ENCODE results near the gene NAP1L1.

Gene NAP1L1

DNA sequence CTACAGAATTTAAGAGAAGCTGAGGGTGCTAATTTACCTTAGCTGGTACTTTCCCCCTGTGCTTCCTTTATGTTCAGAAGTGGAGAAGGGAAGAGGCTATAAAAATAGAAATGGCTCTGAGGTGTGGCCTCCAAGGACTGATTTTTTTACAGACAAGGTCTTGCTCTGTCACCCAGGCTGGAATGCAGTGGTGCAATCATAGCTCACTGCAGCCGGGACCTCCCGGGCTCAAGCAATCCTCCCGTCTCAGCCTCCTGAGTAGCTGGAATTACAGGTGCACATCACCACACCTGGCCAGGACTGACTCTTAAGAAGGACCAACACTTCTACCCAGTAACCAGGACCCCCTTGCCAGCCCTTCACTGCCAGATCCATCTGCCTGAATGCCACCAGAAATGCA lies 23.9 kb upstream of the NAP1L1 start:
- Histone ChIP-seq H3K4me3 (ENCODE audit: low read depth, low read length) (no peak overlapping the region), H3K9me3 (no peaks in the 10 kb centered on the region), H3K4me1 (no peaks in the 10 kb centered on the region), H3K36me3 (no peaks in the 10 kb centered on the region), H3K27me3 (no peaks in the 10 kb centered on the region; the same call in 1 of the 2 replicates)
- DNase-seq, result no peak
- TF ChIP-seq, protein P1, sequence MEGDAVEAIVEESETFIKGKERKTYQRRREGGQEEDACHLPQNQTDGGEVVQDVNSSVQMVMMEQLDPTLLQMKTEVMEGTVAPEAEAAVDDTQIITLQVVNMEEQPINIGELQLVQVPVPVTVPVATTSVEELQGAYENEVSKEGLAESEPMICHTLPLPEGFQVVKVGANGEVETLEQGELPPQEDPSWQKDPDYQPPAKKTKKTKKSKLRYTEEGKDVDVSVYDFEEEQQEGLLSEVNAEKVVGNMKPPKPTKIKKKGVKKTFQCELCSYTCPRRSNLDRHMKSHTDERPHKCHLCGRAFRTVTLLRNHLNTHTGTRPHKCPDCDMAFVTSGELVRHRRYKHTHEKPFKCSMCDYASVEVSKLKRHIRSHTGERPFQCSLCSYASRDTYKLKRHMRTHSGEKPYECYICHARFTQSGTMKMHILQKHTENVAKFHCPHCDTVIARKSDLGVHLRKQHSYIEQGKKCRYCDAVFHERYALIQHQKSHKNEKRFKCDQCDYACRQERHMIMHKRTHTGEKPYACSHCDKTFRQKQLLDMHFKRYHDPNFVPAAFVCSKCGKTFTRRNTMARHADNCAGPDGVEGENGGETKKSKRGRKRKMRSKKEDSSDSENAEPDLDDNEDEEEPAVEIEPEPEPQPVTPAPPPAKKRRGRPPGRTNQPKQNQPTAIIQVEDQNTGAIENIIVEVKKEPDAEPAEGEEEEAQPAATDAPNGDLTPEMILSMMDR (IDR thresholded peaks at IDR 0.05; ENCODE audit: low read depth, low read length), result no peak

DNA sequence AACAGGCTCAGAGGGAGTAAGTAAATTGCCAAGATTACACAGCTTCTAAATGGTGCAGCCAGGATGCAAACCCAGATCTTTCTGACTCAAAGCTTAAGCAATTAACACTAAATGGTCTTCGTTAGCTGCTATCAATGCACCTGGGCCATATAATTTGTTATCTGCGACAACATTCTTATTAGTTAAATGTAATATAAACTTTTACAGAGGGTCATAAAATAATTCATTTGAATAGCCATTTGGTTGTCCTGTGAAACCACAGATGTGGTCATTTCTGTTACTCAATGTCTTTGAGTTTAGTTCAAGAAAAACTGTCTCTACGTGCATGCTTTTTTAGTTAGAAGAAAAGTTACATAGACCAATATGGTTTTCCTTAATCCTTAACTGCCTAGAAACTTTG lies 22.1 kb upstream of the NAP1L1 start:
- TF ChIP-seq, protein P1 (IDR thresholded peaks at IDR 0.05; ENCODE audit: low read depth, low read length), result no peak
- H3K27me3 ChIP-seq, result peaks cover 2% of the 10 kb centered on the region
- H3K4me3 ChIP-seq (ENCODE audit: low read depth, low read length), result no peak overlapping the region
- H3K36me3 ChIP-seq, result no peaks in the 10 kb centered on the region
- H3K9me3 ChIP-seq, result no peaks in the 10 kb centered on the region
- no peak for DNase-seq
- no peaks in the 10 kb centered on the region for H3K4me1 ChIP-seq

DNA sequence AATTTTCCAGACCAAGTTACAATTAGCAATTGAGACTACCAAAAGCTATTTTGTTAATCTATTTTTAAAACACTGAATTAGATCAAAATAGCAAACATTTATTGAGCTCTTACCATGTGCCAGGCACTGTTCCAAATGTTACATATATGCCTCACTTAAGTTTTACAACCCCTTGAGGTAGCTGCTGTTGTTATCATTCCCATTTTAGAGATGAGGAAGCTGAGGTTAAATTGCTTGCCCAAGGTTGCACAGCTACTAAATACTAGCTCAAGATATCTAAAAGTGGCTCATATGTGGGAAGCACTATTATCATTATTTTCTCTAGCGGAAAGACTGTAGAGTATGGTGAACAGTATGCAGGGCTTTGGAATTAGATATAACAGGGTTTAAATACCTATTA lies 19.5 kb upstream of the NAP1L1 start:
- Histone ChIP-seq H3K36me3 (no peaks in the 10 kb centered on the region), H3K4me3 (ENCODE audit: low read depth, low read length) (no peak overlapping the region), H3K4me1 (no peaks in the 10 kb centered on the region), H3K9me3 (no peaks in the 10 kb centered on the region), H3K27me3 (peaks cover 12% of the 10 kb centered on the region)
- TF ChIP-seq, protein P1 (IDR thresholded peaks at IDR 0.05; ENCODE audit: low read depth, low read length), result no peak
- DNase-seq, result no peak

DNA sequence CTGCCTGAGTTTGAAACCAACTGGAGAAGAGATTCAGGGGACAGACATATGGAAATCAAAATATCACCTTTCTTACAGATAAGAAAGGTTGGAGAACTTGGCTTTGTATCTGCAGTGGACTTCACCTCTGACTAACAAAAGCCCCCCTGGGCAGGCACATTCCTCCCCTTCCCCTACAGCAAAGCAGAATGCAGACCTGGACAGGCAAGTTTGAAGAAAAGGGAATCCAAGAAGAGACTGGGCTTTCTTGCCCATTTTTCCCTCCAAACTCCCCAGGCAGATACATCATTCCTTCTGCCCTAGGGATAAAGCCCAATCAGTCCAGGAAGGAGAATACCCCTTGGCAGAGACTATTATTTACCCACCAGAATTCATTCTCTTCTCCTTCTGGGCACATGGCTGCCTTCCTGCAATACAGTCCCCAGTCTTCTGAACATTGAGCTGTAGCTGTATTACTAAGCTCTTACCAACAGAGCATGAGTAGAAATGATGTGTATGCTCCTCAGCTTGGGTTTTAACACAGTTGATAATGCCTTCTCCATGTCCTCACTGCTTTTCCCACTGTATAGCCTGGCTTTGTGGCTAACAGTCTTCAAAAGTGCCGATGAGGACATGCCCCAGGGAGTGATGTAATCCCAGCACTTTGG lies 17.4 kb upstream of the NAP1L1 start:
- no peaks in the 10 kb centered on the region for H3K36me3 ChIP-seq
- no peak for DNase-seq
- H3K4me3 ChIP-seq (ENCODE audit: low read depth, low read length), result no peak overlapping the region
- TF ChIP-seq, protein P1 (IDR thresholded peaks at IDR 0.05; ENCODE audit: low read depth, low read length), result no peak
- no peaks in the 10 kb centered on the region for H3K9me3 ChIP-seq
- H3K27me3 ChIP-seq, result peaks cover 12% of the 10 kb centered on the region
- H3K4me1 ChIP-seq, result no peaks in the 10 kb centered on the region

DNA sequence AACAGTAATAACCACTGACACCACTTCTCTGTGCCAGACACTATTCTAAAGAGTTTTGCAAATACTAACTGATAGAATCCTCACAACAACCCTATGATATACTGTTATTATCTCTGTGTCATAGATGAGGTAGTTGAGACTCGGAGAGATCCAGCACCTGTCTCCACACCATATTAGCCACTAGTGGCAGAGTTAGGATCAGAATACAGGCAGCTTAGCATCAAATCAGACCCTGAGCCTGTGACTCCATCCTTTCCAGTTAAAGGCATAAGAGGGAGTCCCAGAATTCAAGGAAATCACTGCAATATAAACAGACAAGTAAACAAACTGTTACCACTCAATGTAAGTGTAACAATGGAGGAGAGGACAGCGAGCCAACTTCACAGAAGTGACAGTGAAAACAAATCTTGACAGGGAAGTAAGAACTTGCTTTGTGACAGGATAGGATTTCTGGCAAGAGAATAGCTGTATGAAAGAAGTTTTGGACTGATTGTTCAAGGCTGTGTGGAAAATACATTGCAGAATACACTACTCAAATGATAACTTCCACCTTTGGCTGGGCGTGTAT lies 11.7 kb upstream of the NAP1L1 start:
- H3K4me1 ChIP-seq, result peaks cover 3% of the 10 kb centered on the region; the same call in 1 of the 2 replicates
- H3K9me3 ChIP-seq, result no peaks in the 10 kb centered on the region
- TF ChIP-seq, protein P1 (IDR thresholded peaks at IDR 0.05; ENCODE audit: low read depth, low read length), result no peak
- no peaks in the 10 kb centered on the region for H3K36me3 ChIP-seq
- no peak for DNase-seq
- H3K27me3 ChIP-seq, result peaks cover 5% of the 10 kb centered on the region
- no peak overlapping the region for H3K4me3 ChIP-seq (ENCODE audit: low read depth, low read length)

DNA sequence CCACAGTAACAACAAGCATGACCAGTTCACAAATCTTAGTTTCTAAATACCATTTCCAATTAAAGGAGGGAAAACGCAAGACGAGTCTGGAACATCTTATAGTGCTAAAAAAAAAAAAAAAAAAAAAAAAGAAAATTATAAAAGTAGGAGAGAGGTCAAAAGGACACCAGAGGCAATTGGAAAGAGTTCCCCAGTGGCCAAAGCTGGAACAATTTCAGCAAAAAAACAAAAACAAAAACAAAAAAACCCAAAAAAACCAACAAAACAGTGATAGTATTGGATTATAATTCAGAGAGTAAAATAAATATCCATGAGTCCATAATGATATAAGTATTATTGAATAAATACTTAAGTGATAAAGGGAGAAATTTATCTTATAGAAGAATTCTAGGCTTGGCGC lies 10.3 kb upstream of the NAP1L1 start:
- peaks cover 4% of the 10 kb centered on the region; the same call in 1 of the 2 replicates for H3K27me3 ChIP-seq
- H3K36me3 ChIP-seq, result no peaks in the 10 kb centered on the region
- no peak for DNase-seq
- TF ChIP-seq, protein P1 (IDR thresholded peaks at IDR 0.05; ENCODE audit: low read depth, low read length), result peak; percentile 5; the same call in 1 of the 2 replicates
- H3K4me1 ChIP-seq, result peaks cover 3% of the 10 kb centered on the region; the same call in 1 of the 2 replicates
- no peak overlapping the region for H3K4me3 ChIP-seq (ENCODE audit: low read depth, low read length)
- no peaks in the 10 kb centered on the region for H3K9me3 ChIP-seq
